Islet precursor cell (in vitro differentiated cells): ENCODE results near the gene TMEM181.
A peak's percentile ranks its signal among the peaks of the same experiment; 100 is the strongest.
"Not testable (repeated sequence)": the region's sequence is repeated elsewhere in the genome, so short reads cannot be mapped to it uniquely, and the experiment has no call there.

Source experiments
- DNase-seq: peaks from one replicate; pipeline ENCODE4 v3.0.0-alpha.2; 2018

TMEM181 gene

DNA sequence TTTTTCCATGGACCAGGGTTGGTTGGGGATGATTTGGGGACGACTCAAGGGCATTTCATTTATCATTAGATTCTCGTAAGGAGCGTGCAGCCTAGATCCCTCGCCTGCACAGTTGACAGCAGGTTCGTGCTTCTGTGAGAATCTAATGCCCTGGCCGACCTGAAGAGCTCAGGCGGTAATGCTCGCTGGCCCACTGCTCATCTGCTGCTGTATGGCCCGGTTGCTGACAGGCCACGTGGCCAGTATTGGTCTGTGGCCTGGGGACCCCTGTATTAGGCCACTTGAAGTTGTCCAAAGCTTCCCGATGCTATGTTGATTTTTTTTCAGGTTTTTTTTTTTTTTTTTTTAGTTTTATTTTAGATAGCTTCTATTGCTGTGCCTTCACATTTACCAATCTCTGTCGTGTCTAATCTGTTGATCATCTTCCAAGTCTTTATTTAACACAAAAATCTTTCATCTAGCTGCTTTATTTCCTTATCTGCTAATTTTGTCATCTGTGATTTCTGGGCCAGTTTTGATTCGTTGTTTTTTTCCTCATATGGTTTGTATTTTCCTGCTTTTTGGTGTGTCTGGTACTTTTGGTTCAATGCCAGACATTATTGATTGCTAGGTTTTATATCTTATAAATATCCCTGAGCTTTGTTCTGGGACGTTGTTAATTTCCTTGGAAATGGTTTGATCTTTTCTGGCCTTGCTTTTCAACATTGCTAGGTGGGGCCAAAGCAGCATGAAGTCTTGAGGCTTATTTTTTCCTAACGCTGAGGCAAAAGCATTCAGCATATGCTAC is 43.6 kb downstream of the TMEM181 start:
- no peak for DNase-seq

DNA sequence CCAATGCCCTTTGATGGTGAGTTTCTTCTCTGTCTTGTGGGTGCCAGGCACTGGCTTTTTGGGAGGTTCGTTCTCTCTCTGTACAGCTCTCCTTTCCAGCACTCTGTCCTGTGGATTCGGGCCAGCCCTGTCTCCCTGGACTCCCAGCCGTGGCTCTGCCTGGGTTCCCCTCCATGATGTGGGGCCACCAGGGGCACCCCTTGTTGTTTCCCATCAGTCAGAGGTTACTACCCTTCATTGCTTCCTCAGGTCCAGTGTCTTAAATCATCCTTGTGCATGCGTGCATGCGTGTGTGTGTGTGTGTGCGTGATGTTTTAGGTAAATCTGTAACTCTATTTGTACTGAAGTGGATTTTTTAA is 44.1 kb downstream of the TMEM181 start:
- no peak for DNase-seq

DNA sequence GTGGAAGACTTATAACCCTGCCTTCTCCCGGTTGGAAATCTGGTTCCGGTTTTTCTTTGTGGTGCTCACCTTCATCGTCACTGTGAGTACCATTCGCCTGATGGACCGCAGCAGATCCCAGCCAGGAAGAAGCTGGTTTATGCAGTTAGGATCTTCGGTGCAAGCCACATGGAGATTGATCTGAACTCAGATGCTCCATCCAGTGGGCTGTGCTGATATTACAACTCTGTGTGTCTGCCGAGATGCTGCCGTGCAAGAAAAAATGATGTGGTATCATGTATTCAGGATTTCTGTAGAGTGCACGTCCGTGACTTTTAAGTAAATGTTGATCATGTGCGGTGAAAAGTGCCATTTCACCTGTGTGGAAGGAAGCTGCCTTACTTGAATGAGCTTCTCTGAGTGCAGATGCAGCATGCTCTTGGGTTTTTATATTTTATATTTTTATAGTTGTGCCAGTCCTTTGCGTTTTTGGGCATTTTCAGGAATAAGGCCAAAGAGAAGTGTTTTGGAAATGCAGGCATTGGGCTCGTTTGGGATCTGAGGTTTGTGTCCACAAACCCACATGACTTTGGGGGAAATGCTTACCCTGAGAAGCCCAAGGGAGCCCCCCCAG is 45.5 kb downstream of the TMEM181 start:
- peak; percentile 88 for DNase-seq

DNA sequence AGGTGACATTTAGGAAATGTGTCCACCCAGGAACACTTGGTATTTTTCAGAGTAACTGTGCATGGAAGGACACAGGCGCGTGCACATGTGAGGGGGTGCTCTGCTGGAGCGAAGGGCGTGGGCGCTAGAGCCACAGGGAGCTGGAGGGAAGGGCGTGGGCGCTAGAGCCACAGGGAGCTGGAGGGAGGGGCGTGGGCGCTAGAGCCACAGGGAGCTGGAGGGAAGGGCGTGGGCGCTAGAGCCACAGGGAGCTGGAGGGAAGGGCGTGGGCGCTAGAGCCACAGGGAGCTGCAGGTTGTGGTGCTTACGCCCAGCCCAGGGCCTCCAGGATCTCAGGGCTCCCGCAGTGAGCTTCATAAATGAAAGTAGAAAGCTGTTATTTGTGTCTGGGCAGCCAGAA is 46.1 kb downstream of the TMEM181 start:
- not testable (repeated sequence) for DNase-seq

DNA sequence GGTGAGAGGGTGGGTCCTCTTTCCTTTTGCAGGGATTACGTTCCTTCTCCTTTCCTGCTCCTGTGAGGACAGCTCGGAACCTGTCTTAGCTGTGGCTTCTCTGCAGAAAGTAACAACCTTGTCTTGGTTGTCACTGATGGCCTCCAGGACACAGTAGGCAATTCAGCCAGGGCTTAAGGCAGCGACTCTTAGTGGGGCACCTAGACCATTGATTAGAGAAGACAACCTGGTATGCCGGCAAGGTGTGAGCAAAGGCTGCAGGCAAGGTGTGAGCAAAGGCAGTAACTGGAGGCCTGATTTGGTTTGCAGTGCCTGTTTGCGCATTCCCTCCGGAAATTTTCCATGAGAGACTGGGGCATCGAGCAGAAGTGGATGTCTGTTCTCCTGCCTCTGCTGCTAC is 47.0 kb downstream of the TMEM181 start:
- peak; percentile 43 for DNase-seq

DNA sequence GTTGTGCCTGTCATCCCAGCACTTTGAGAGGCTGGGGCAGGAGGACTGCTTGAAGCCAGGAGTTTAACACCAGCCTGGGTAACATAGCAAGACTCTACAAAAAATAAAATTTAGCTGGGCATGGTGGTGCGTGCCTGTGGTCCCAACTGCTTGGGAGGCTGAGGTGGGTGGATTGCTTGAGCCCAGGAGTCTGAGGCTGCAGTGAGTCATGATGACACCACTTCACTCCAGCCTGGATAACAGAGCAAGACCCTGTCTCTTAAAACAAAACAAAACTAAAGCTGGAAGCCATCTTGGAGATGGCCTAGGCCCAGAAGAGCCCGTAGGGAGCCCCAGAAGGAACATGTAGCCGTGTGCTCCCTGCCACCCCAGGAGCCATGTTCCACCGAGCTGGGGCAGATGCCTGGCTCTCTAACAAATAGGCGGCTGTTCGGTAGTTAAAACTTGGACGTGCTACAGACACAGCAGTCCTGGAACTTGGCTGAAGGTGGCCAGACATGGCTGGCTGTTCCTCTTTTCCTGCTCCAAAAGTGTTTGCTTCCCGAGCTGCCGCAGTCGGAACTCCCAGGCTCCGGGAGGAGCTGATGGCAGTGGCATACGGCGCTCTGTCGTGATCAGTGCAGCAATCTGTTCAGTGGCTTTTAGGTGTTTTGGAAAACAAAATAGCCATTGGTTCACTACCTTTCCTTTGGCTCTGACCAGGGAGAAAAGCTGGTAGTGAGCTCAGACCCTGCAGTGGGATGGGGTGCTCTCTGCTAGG is 47.7 kb downstream of the TMEM181 start:
- peak; percentile 52 for DNase-seq

DNA sequence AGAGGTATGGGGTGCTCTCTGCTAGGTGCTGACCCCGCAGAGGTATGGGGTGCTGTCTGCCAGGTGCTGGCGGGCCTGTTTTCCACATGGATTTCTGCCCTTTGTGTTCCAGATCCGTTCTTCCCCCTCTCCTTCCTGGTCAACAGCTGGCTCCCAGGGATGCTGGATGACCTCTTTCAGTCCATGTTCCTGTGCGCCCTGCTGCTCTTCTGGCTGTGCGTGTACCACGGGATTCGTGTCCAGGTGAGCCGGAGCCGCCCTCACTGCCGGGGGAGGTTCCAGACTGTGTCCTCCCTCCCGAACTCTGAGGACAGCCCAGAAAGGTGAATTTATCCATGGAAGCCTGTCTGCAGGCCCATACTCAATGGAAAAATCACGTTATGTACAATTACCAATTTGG is 48.3 kb downstream of the TMEM181 start:
- peak; percentile 33 for DNase-seq

DNA sequence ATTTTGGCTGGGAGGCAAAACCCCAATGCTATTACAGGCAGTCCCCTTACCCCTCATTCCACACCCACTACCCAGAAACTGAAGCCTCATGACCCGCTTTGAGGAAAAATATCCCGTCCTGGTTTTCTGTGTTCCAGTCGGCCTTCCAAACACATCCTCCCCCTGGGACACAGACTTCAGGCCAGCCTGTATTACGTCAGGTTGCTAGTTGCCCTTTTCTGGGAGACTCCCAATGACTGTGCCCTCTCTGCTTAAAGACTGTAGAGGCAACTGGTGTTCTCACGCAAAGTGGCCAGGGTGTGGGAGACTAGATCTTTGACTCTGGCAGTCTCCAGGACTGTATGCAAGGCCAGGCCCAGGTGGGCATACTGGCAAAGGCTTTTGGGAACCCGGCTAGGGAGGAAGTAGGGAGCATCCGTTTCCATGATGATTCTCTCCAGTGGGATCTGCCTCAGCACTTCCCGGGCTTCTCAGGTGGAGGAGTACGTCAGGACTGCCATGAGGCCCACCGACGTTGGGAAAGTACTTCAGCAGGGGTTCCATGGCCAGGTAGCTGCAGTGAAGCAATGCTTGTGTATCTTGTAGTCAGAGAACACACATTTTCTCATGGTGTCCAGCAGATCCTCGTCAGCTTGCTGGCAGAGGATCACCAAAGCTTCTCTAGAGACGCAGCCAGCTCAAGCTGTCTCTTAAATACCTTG is 49.7 kb downstream of the TMEM181 start:
- peak; percentile 45 for DNase-seq

DNA sequence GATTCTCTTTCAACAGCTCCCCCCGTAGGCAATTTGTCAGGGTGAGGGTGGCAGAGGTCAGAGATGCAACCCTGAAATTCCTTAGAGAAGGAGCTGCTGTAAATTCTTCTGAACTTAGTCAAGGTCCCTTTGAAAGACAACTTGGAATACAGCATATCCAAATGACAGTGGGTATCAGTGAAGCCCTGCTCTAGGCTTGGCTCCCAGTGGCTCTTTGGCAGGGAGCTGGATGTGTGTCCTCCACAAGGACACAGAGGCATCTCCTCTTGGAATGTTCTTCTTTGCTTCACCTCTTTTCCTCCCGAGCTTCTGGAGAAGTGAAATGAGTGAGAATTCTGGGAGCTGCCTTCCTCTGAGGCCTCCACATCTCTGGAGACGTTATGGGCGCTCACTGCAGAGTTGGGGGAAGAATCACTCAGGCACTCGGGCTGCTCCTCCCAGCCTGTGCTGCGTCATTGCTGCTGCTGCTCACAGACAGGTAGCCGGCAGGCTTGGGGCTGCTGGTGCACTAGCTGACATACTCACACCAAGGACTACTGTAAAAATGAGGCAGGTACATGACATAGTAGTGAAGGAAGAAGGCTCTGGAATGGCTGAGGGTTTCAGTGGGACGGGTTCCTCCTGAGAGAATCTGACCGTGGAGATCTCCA is 50.6 kb downstream of the TMEM181 start:
- peak; percentile 61 for DNase-seq

DNA sequence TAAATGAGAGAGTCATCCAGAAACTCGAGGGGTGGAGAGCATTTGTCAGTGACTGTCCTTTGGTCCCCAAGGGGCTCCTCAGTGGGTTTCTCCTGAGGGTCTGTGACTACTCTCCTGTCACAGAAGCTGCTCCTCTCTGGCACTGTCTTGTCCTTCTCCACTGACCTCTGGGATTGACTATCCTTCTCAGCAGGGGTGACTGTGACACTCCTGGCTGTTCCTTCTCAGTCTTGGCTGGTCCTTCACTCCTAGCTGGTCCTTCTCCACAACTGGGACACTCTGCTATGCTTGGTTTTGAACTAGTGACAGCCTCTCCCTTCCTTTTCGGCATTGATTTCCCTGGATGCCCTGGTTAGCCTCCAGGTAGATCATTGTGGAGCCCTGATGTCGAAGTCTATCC is 51.1 kb downstream of the TMEM181 start:
- peak; percentile 53 for DNase-seq

DNA sequence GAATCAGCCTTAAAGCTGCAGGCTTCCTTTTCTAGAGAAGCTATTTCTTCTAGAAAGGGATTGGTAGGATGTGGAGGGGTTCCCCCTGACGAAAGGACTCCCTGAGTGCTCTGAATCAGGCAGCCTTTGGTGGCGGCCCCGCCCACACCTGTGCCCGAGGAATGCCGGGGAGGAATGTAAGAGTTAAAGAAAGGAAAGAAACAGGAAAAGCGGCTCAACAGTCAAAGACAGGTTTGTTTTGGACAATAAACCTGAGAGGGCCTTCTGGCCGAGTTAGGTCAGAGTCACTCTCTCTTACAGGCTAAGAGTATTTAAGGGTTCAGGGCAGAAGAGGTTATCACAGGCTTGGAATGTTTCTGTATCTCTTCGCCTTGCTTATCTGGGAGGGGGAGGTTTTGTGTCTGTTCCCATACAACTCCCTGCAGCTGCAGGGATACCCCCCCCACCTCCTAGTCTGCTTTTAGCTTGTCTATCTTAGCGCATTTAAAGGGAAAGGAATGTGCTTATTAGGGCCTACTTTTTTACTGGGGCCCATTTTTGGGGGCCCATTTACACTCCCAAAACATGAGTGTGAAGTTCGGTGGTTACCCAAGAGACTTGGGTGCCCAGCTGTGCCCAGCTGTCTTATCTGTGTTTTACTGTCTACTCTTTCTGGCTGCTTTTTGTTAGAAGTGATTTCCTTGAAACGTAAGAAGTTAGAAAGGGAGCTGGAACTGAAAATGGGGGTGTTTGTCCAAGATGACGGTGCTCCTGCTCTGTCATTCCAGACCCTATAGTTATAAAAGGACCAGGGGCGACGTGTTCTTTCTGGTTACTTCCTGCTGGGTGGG is 51.9 kb downstream of the TMEM181 start:
- peak; percentile 96 for DNase-seq

DNA sequence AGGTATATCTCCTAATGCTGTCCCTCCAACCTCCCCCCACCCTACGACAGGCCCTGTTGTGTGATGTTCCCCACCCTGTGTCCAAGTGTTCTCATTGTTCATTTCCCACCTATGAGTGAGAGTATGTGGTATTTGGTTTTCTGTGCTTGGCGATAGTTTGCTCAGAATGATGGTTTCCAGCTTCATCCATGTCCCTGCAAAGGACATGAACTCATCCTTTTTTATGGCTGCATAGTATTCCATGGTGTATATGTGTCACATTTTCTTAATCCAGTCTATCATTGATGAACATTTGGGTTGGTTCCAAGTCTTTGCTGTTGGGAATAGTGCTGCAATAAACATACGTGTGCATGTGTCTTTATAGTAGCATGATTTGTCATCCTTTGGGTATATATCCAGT is 54.7 kb downstream of the TMEM181 start:
- DNase-seq, result peak; percentile 1

DNA sequence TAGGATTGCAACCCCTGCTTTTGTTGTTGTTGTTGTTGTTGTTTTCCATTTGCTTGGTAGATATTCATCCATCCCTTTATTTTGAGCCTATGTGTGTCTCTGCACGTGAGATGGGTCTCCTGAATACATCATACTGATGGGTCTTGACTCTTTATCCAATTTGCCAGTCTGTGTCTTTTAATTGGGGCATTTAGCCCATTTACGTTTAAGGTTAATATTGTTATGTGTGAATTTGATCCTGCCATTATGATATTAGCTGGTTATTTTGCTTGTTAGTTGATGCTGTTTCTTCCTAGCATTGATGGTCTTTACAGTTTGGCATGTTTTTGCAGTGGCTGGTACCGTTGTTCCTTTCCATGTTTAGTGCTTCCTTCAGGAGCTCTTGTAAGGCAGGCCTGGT is 58.4 kb downstream of the TMEM181 start:
- not testable (repeated sequence) for DNase-seq

DNA sequence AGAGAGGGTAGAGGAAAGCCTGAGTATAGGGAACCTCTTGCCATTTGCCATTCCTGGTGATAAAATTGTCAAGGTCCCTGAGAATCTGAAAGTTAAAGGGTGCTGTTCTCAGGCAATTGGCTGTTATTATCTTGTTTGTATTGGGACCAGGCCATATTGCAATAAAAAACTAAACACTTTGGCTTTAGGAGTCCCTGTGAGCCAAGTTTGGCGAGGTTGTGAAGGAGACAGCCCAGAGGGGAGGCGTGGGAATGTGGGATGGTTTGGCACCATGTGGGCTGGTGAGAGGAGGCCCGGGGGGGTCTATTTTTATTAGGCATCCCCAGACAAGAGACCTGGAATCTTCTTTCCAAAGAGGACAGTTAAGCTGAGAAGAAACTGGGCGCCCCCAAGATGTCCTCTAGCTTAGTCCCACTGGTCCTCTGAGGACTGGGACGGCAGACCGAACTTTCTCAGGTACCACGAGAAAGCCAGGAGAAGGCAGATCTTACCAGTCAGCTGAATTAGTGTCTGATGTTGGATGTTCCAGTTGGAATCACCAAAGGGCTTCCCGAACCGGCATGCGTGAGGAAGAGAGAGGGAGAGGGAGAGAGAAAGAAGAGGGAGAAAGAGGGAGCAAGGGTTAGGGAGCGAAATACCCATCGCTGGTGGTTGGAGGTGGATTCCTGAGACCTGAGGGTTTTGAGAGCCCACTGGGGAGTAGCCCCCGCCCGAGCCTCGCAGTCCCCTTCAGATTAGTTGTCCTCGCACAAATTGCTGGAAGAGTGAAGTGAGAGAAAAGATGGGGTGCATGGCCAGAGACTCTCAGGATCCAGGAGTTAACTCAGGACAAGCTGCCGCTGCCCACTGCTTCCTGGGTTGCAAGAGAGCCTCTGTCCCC is 60.3 kb downstream of the TMEM181 start:
- peak; percentile 32 for DNase-seq

DNA sequence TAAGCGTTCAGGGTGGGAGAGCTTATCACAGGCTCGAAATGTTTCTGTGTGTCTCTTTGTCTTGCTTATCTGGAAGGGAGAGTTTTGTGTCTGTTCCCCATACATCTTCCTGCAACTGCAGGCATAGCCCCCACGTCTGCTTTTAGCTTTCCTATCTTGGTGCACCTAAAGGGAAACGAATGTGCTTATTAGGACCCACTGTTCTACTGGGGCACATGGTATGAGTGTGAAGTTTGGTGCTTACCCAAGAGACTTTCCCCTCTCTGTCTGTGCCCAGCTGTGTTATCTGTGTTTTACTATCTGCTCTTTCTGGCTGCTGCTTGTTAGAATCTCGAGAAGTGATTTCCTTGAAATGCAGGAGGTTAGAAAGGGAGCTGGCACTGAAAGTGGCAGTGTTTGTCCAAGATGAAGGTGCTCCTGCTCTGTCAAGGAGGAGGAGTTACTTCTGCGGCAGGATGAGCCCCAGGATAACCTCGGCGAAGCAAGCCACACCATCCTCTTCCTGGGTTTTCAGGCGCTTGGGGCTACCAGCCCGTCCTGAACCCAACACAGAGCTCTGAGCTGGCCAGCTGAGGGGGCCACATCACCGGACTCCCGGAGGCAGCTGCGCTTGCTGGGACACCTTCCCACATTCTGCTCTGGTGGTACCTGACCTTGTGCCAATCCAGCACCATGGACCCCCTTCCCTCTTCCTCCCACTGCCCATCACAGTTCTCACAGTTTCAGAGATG is 61.2 kb downstream of the TMEM181 start:
- DNase-seq, result peak; percentile 48

DNA sequence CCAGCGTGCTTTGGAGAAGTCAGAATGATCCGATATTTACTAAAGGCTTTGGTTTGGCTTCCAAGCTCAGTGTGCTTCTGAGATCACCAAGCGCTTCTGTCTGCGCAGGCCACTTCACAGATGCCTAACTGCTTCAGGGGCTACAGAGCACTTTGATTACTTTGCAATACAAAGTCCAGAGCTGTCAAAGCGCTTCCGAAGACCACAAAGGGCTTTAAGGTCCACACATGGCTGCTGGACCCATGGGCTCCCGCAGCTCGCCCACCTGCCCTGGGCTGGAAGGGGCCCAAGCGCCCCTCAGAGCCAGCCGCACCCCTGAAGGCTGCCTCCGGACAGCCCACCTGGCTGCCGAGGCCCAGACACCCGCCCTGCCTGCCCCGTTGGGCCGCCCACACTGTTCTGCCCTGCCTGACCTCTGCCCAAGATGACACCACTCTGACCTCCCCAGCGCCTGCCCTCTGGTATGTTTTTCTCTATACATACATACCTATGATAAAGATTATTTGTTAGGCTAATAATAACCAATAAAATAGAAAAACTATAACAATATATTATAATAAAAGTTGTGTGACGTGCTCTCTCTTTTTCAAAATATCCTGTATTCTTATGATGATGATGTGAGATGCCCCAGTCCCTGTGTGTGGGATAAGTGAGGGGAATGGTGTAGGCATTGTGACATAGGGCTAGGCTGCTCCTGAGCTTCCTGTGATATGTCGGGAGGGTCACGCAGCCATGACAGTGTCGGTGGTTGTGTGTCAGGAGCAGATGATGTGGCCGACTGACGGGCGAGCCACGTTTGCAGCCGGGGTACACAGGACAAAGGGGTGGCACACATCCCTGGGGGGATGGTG is 62.0 kb downstream of the TMEM181 start:
- DNase-seq, result peak; percentile 46

DNA sequence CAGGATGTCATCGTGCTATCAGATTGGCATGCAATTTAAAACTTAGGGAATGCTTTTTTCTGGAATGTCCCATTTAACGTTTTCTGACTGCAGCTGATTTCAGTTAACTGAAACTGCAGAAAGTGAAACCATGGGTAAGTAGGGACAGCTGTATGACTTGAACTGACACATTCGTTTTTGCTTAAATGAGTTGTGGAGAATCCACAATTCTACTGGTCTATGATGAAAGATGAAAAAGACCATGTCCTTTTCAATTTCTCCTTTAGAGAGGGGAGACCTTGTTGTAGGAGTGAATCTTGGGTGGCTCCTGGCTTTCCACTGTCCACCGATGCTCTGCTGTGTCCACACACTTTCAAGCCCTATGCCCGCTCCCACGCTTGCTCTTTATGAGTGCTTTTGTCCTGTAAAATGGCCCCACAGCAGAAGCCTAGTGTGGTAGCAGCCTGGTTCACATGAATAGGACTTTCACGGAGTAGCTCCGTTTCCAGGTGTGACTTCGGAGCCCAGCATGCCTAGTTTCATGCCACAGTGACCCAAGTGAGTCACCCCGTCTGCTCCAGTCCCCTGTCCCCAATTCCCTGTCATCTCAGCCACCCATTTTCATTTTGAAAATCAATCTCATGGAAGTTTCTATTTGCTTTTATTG is 62.8 kb downstream of the TMEM181 start:
- peak; percentile 33 for DNase-seq
